ENCODE data around the gene ZGRF1.
"Not testable (repeated sequence)": the region's sequence is repeated elsewhere in the genome, so short reads cannot be mapped to it uniquely, and the experiment has no call there.

The ZGRF1 gene

GRCh38 chr4:112585977-112586736 is 50.6 kb downstream of the ZGRF1 start:
- H3K4me1 ChIP-seq (ENCODE audit: insufficient read depth, low read length), result no peaks in the 10 kb centered on the region
- H3K4me3 ChIP-seq (ENCODE audit: low read length), result no peak overlapping the region
- H3K36me3 ChIP-seq (ENCODE audit: insufficient read depth, low read depth, low read length), result peaks cover 59% of the 10 kb centered on the region
- no peaks in the 10 kb centered on the region for H3K27me3 ChIP-seq (ENCODE audit: insufficient read depth, low read length)
- no peak overlapping the region for H3K9ac ChIP-seq (ENCODE audit: low read depth, low read length)
- no peaks in the 10 kb centered on the region for H3K9me3 ChIP-seq (ENCODE audit: insufficient read depth, low read depth, low read length)
- no peak overlapping the region for H3K27ac ChIP-seq (ENCODE audit: low read length)

- H3K27me3 ChIP-seq (ENCODE audit: insufficient read depth, low read length), result no peaks in the 10 kb centered on the region
- H3K4me3 ChIP-seq (ENCODE audit: low read length), result no peak overlapping the region
- H3K27ac ChIP-seq (ENCODE audit: low read length), result no peak overlapping the region
- no peak overlapping the region for H3K9ac ChIP-seq (ENCODE audit: low read depth, low read length)
- no peaks in the 10 kb centered on the region for H3K9me3 ChIP-seq (ENCODE audit: insufficient read depth, low read depth, low read length)
- H3K4me1 ChIP-seq (ENCODE audit: insufficient read depth, low read length), result no peaks in the 10 kb centered on the region
- 0 out of 2 replicates have a peak, but pooled peaks cover 1% of the 10 kb centered on the region for H3K36me3 ChIP-seq (ENCODE audit: insufficient read depth, low read depth, low read length)
These were observed 69.2 kb downstream of the ZGRF1 start for GRCh38 chr4:112567536-112567935.

GRCh38 chr4:112564706-112565270 is 71.9 kb downstream of the ZGRF1 start:
- H3K27me3 ChIP-seq (ENCODE audit: insufficient read depth, low read length), result no peaks in the 10 kb centered on the region
- no peak overlapping the region for H3K27ac ChIP-seq (ENCODE audit: low read length)

GRCh38 chr4:112563431-112564200 is 73.1 kb downstream of the ZGRF1 start:
- peaks cover 22% of the 10 kb centered on the region for H3K36me3 ChIP-seq (ENCODE audit: insufficient read depth, low read depth, low read length)

More at GRCh38 chr4:112564706-112565270, 71.9 kb downstream of the ZGRF1 start:
- H3K9ac ChIP-seq (ENCODE audit: low read depth, low read length), result no peak overlapping the region
- H3K4me1 ChIP-seq (ENCODE audit: insufficient read depth, low read length), result no peaks in the 10 kb centered on the region
- no peaks in the 10 kb centered on the region for H3K9me3 ChIP-seq (ENCODE audit: insufficient read depth, low read depth, low read length)
- H3K36me3 ChIP-seq (ENCODE audit: insufficient read depth, low read depth, low read length), result peaks cover 19% of the 10 kb centered on the region; the same call in 1 of the 2 replicates
- H3K4me3 ChIP-seq (ENCODE audit: low read length), result no peak overlapping the region

GRCh38 chr4:112562254-112562879 is 74.3 kb downstream of the ZGRF1 start:
- H3K4me1 ChIP-seq (ENCODE audit: insufficient read depth, low read length), result peaks cover 6% of the 10 kb centered on the region; the same call in 1 of the 2 replicates
- no peak overlapping the region for H3K4me3 ChIP-seq (ENCODE audit: low read length)
- peaks cover 28% of the 10 kb centered on the region for H3K36me3 ChIP-seq (ENCODE audit: insufficient read depth, low read depth, low read length)
- no peaks in the 10 kb centered on the region for H3K27me3 ChIP-seq (ENCODE audit: insufficient read depth, low read length)
- H3K9me3 ChIP-seq (ENCODE audit: insufficient read depth, low read depth, low read length), result no peaks in the 10 kb centered on the region
- no peak overlapping the region for H3K9ac ChIP-seq (ENCODE audit: low read depth, low read length)
- H3K27ac ChIP-seq (ENCODE audit: low read length), result no peak overlapping the region

More at GRCh38 chr4:112563431-112564200, 73.1 kb downstream of the ZGRF1 start:
- Histone ChIP-seq H3K9ac (ENCODE audit: low read depth, low read length) (no peak overlapping the region), H3K9me3 (ENCODE audit: insufficient read depth, low read depth, low read length) (no peaks in the 10 kb centered on the region), H3K4me3 (ENCODE audit: low read length) (no peak overlapping the region), H3K27ac (ENCODE audit: low read length) (no peak overlapping the region), H3K27me3 (ENCODE audit: insufficient read depth, low read length) (no peaks in the 10 kb centered on the region), H3K4me1 (ENCODE audit: insufficient read depth, low read length) (no peaks in the 10 kb centered on the region)

GRCh38 chr4:112560084-112560483 is 76.6 kb downstream of the ZGRF1 start:
- H3K4me1 ChIP-seq (ENCODE audit: insufficient read depth, low read length), result peaks cover 6% of the 10 kb centered on the region; the same call in 1 of the 2 replicates
- no peak overlapping the region for H3K4me3 ChIP-seq (ENCODE audit: low read length)
- no peaks in the 10 kb centered on the region for H3K9me3 ChIP-seq (ENCODE audit: insufficient read depth, low read depth, low read length)
- H3K36me3 ChIP-seq (ENCODE audit: insufficient read depth, low read depth, low read length), result peaks cover 28% of the 10 kb centered on the region
- no peaks in the 10 kb centered on the region for H3K27me3 ChIP-seq (ENCODE audit: insufficient read depth, low read length)
- no peak overlapping the region for H3K27ac ChIP-seq (ENCODE audit: low read length)
- no peak overlapping the region for H3K9ac ChIP-seq (ENCODE audit: low read depth, low read length)

GRCh38 chr4:112559053-112559452 is 77.7 kb downstream of the ZGRF1 start:
- no peaks in the 10 kb centered on the region for H3K27me3 ChIP-seq (ENCODE audit: insufficient read depth, low read length)
- no peak overlapping the region for H3K4me3 ChIP-seq (ENCODE audit: low read length)
- H3K36me3 ChIP-seq (ENCODE audit: insufficient read depth, low read depth, low read length), result peaks cover 31% of the 10 kb centered on the region
- peaks cover 6% of the 10 kb centered on the region; the same call in 1 of the 2 replicates for H3K4me1 ChIP-seq (ENCODE audit: insufficient read depth, low read length)
- H3K9me3 ChIP-seq (ENCODE audit: insufficient read depth, low read depth, low read length), result no peaks in the 10 kb centered on the region
- H3K27ac ChIP-seq (ENCODE audit: low read length), result no peak overlapping the region
- H3K9ac ChIP-seq (ENCODE audit: low read depth, low read length), result no peak overlapping the region

- Histone ChIP-seq H3K4me3 (ENCODE audit: low read length) (no peak overlapping the region), H3K36me3 (ENCODE audit: insufficient read depth, low read depth, low read length) (peaks cover 40% of the 10 kb centered on the region), H3K4me1 (ENCODE audit: insufficient read depth, low read length) (peaks cover 6% of the 10 kb centered on the region; the same call in 1 of the 2 replicates), H3K27me3 (ENCODE audit: insufficient read depth, low read length) (no peaks in the 10 kb centered on the region), H3K27ac (ENCODE audit: low read length) (no peak overlapping the region), H3K9me3 (ENCODE audit: insufficient read depth, low read depth, low read length) (no peaks in the 10 kb centered on the region), H3K9ac (ENCODE audit: low read depth, low read length) (no peak overlapping the region)
These were observed 78.9 kb downstream of the ZGRF1 start for GRCh38 chr4:112557676-112558411.

- not testable (repeated sequence) for H3K9me3 ChIP-seq (ENCODE audit: insufficient read depth, low read depth, low read length); H3K27ac ChIP-seq (ENCODE audit: low read length); H3K9ac ChIP-seq (ENCODE audit: low read depth, low read length); H3K27me3 ChIP-seq (ENCODE audit: insufficient read depth, low read length); H3K4me1 ChIP-seq (ENCODE audit: insufficient read depth, low read length); H3K4me3 ChIP-seq (ENCODE audit: low read length)
- H3K36me3 ChIP-seq (ENCODE audit: insufficient read depth, low read depth, low read length), result peaks cover 20% of the 10 kb centered on the region
These were observed 82.4 kb downstream of the ZGRF1 start for GRCh38 chr4:112554271-112554670.

GRCh38 chr4:112552668-112553067 is 84.0 kb downstream of the ZGRF1 start:
- H3K36me3 ChIP-seq (ENCODE audit: insufficient read depth, low read depth, low read length), result peaks cover 16% of the 10 kb centered on the region
- H3K9ac ChIP-seq (ENCODE audit: low read depth, low read length), result no peak overlapping the region
- H3K4me3 ChIP-seq (ENCODE audit: low read length), result no peak overlapping the region
- no peaks in the 10 kb centered on the region for H3K9me3 ChIP-seq (ENCODE audit: insufficient read depth, low read depth, low read length)
- H3K27ac ChIP-seq (ENCODE audit: low read length), result no peak overlapping the region
- no peaks in the 10 kb centered on the region for H3K27me3 ChIP-seq (ENCODE audit: insufficient read depth, low read length)
- H3K4me1 ChIP-seq (ENCODE audit: insufficient read depth, low read length), result peaks cover 3% of the 10 kb centered on the region; the same call in 1 of the 2 replicates

GRCh38 chr4:112550728-112551127 is 86.0 kb downstream of the ZGRF1 start:
- Histone ChIP-seq H3K9ac (ENCODE audit: low read depth, low read length) (no peak overlapping the region), H3K27ac (ENCODE audit: low read length) (no peak overlapping the region), H3K27me3 (ENCODE audit: insufficient read depth, low read length) (no peaks in the 10 kb centered on the region), H3K4me1 (ENCODE audit: insufficient read depth, low read length) (no peaks in the 10 kb centered on the region), H3K4me3 (ENCODE audit: low read length) (no peak overlapping the region), H3K9me3 (ENCODE audit: insufficient read depth, low read depth, low read length) (no peaks in the 10 kb centered on the region), H3K36me3 (ENCODE audit: insufficient read depth, low read depth, low read length) (peaks cover 17% of the 10 kb centered on the region)

Data from iPS-20b (cell line).